Caco-2 (cell line): Measurements from ENCODE around the gene AGMO. TPM values are rescaled to one million over a fixed set of nuclear protein-coding genes. Genes with fewer than 3 reads are reported as not detected.

ENCODE experiments used
- BruUV-seq: library from RNA; stranded (reverse); fragments of 400-500 nt; replicated peaks from 2 replicates; lab custom pipeline; 2021; lab: Mats Ljungman, UMichigan
- CTCF ChIA-PET: fragments of 300-600 bp; sonication (Branson Sonifier 250); formaldehyde crosslinking; loops from one replicate; lab custom pipeline; 2022; ENCODE audit warnings: antibody characterized with exemption; lab: Charles Lee
- POLR2A ChIA-PET: fragments of 300-600 bp; sonication (Branson Sonifier 250); formaldehyde crosslinking; loops from one replicate; lab custom pipeline; 2022; ENCODE audit warnings: antibody characterized with exemption; lab: Charles Lee
- DNase-seq, 2 experiments: peaks; one replicate each; pipeline versions ENCODE4 v3.0.0 to v3.0.0-alpha.2; 2020 to 2022
- H3K27me3 ChIP-seq: replicated peaks from 2 replicates; pipeline ENCODE4 v1.6.0; 2011; ENCODE audit warnings: low read length; ENCODE audit not compliant: control insufficient read depth, insufficient read depth
- H3K36me3 ChIP-seq: 2 replicates; pipeline ENCODE4 v1.5.1; 2011; ENCODE audit warnings: low read length; ENCODE audit not compliant: control insufficient read depth, insufficient read depth
- H3K4me1 ChIP-seq: fragments of 250-450 bp; sonication (Bioruptor Pico); 2 replicates; pipeline ENCODE4 v1.5.1; 2020; ENCODE audit warnings: mild to moderate bottlenecking
- H3K4me3 ChIP-seq: 2 replicates; pipeline ENCODE4 v1.5.1; 2011; ENCODE audit warnings: low read depth, mild to moderate bottlenecking, control low read depth, low read length
- H3K9me3 ChIP-seq: fragments of 250-450 bp; sonication (Bioruptor Pico); 2 replicates; pipeline ENCODE4 v1.5.1; 2020; ENCODE audit warnings: mild to moderate bottlenecking, moderate library complexity
- H3K27ac Mint-ChIP-seq: one replicate; pipeline ENCODE4 v1.8.0; 2022; ENCODE audit warnings: mixed read lengths; ENCODE audit not compliant: unreplicated experiment
- H3K27me3 Mint-ChIP-seq: one replicate; pipeline ENCODE4 v1.8.0; 2022; ENCODE audit warnings: mixed read lengths; ENCODE audit not compliant: insufficient read depth, unreplicated experiment
- H3K36me3 Mint-ChIP-seq: one replicate; pipeline ENCODE4 v1.8.0; 2022; ENCODE audit warnings: mild to moderate bottlenecking, mixed read lengths; ENCODE audit not compliant: insufficient read depth, unreplicated experiment
- H3K4me1 Mint-ChIP-seq: one replicate; pipeline ENCODE4 v1.8.0; 2022; ENCODE audit warnings: low read depth, mixed read lengths; ENCODE audit not compliant: unreplicated experiment
- H3K4me3 Mint-ChIP-seq: one replicate; pipeline ENCODE4 v1.8.0; 2022; ENCODE audit warnings: mild to moderate bottlenecking, moderate library complexity, mixed read lengths; ENCODE audit not compliant: unreplicated experiment
- H3K9me3 Mint-ChIP-seq: one replicate; pipeline ENCODE4 v1.8.0; 2022; ENCODE audit warnings: mixed read lengths; ENCODE audit not compliant: unreplicated experiment
- intact Hi-C: fragments of 100-400 bp; cut with micrococcal nuclease; formaldehyde crosslinking; loops from one replicate; pipeline ENCODE4 v1.10.0; 2022; ENCODE audit not compliant: unreplicated experiment
- total RNA-seq: library from RNA; stranded (reverse); gene quantifications from 2 replicates; pipeline ENCODE4 v1.2.3, GENCODE V29; 2022
- TF ChIP-seq, protein P1 (sequence below), 2 experiments: fragments of 200-600 bp in 1 of 2; IDR thresholded peaks; 1 replicate in 1 of 2; 2 replicates in 1 of 2; pipeline versions ENCODE4 v1.5.1 to v1.8.0; 2011 to 2022; ENCODE audit warnings: antibody characterized with exemption in 1 of 2, control low read depth in 1 of 2, inconsistent platforms in 1 of 2, low read depth in 1 of 2, low read length in 1 of 2, mild to moderate bottlenecking in 1 of 2, moderate library complexity in 1 of 2; ENCODE audit not compliant: insufficient read depth in 1 of 2, severe bottlenecking in 1 of 2, unreplicated experiment in 1 of 2

The AGMO gene
- total RNA-seq, 1 experiment from 2014 or later = 0.16 TPM

GRCh38 chr7:15397922-15398760 lies 163.7 kb downstream of the AGMO start:
- H3K4me1 Mint-ChIP-seq = no peaks in the 10 kb centered on the region
- Histone ChIP-seq H3K4me1 (no peaks in the 10 kb centered on the region), H3K27me3 (no peaks in the 10 kb centered on the region), H3K36me3 (no peaks in the 10 kb centered on the region), H3K4me3 (no peak overlapping the region), H3K9me3 (peaks cover 4% of the 10 kb centered on the region; the same call in 1 of the 2 replicates)
- intact Hi-C loops = no loop called here
- ChIA-PET CTCF (no interaction called here), POLR2A (no interaction called here)
- no peaks in the 10 kb centered on the region for H3K36me3 Mint-ChIP-seq
- no peak overlapping the region for H3K27ac Mint-ChIP-seq
- TF ChIP-seq, protein P1, sequence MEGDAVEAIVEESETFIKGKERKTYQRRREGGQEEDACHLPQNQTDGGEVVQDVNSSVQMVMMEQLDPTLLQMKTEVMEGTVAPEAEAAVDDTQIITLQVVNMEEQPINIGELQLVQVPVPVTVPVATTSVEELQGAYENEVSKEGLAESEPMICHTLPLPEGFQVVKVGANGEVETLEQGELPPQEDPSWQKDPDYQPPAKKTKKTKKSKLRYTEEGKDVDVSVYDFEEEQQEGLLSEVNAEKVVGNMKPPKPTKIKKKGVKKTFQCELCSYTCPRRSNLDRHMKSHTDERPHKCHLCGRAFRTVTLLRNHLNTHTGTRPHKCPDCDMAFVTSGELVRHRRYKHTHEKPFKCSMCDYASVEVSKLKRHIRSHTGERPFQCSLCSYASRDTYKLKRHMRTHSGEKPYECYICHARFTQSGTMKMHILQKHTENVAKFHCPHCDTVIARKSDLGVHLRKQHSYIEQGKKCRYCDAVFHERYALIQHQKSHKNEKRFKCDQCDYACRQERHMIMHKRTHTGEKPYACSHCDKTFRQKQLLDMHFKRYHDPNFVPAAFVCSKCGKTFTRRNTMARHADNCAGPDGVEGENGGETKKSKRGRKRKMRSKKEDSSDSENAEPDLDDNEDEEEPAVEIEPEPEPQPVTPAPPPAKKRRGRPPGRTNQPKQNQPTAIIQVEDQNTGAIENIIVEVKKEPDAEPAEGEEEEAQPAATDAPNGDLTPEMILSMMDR (IDR thresholded peaks at IDR 0.05; ENCODE audit: insufficient read depth in 1 of 2, low read depth in 1 of 2, low read length in 1 of 2, severe bottlenecking in 1 of 2, unreplicated experiment in 1 of 2) = no peak
- no peak overlapping the region for H3K4me3 Mint-ChIP-seq
- DNase-seq = no peak
- peaks cover 3% of the 10 kb centered on the region for H3K27me3 Mint-ChIP-seq
- no TSS peak for BruUV-seq
- H3K9me3 Mint-ChIP-seq = peaks cover 18% of the 10 kb centered on the region

DNA sequence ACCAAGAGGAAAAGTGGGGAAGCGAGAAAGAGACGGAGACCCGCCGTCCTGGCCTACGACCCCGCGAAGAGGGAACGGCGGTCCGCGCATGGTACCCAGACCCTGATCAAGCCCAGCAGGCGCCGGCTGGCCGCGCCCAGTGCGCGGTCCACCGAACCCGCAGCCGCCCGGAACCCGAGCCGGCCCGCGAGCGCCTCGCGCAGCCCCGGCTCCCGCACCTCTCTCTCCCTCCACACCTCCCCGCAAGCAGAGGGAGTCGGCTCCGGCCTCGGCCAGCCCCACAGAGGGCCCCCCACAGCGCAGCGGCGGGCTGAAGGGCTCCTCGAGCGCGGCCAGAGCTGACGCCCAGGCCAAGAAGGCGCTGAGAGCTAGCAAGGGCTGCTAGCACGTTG lies 164.7 kb downstream of the AGMO start:
- TF ChIP-seq, protein P1 (IDR thresholded peaks at IDR 0.05; ENCODE audit: insufficient read depth in 1 of 2, low read depth in 1 of 2, low read length in 1 of 2, severe bottlenecking in 1 of 2, unreplicated experiment in 1 of 2) = no peak
- peaks cover 3% of the 10 kb centered on the region for H3K27me3 Mint-ChIP-seq
- Histone ChIP-seq H3K36me3 (no peaks in the 10 kb centered on the region), H3K27me3 (no peaks in the 10 kb centered on the region), H3K9me3 (peaks cover 4% of the 10 kb centered on the region; the same call in 1 of the 2 replicates), H3K4me1 (no peaks in the 10 kb centered on the region), H3K4me3 (no peak overlapping the region)
- intact Hi-C loops = no loop called here
- no peak overlapping the region for H3K27ac Mint-ChIP-seq
- ChIA-PET POLR2A (no interaction called here), CTCF (interaction anchor here (0.6 kb wide), 1 partner anchor 95 kb away, joined by 3 read pairs; no protein-coding TSS in a partner anchor)
- no peak overlapping the region for H3K4me3 Mint-ChIP-seq
- BruUV-seq = no TSS peak
- DNase-seq = no peak
- H3K4me1 Mint-ChIP-seq = no peaks in the 10 kb centered on the region
- H3K36me3 Mint-ChIP-seq = no peaks in the 10 kb centered on the region
- peaks cover 18% of the 10 kb centered on the region for H3K9me3 Mint-ChIP-seq

DNA sequence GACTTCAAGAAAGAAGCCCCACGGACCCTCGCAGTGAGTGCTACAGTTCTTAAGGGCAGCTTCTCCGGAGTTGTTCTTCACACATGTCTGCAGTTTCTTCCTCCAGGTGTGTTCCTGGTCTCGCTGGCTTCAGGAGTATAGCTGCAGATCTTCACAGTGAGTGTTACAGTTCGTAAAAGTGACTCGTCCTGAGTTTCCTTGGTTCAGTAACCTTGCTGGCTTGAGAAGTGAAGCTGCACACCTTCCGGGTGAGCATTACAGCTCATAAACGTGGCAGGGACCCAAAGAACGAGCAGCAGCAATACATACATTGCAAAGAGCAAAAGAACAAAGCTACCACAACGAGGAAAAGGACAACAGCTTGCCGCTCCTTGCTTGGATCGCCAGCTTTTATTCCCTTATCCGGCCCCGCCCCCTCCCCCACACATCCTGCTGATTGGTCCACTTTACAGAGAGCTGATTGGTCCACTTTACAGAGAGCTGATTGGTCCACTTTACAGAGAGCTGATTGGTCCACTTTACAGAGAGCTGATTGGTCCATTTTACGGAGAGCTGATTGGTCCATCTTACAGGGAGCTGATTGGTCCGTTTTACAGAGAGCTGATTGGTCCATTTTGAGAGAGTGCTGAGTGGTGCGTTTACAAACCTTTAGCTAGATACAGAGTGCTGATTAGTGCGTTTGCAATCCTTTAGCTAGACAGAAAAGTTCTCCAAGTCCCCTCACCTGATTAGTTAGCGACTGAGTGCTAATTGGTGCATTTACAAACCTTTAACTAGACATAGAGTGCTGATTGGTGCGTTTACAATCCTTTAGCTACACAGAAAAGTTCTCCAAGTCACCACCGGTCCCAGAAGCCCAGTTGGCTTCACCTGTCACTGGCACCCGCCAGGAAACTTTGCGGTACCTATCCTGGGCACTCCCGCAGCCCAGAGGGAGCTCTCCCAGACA lies 165.3 kb downstream of the AGMO start:
- intact Hi-C loops = no loop called here

More for the DNA sequence above, 165.3 kb downstream of the AGMO start:
- TF ChIP-seq, protein P1 (IDR thresholded peaks at IDR 0.05; ENCODE audit: insufficient read depth in 1 of 2, low read depth in 1 of 2, low read length in 1 of 2, severe bottlenecking in 1 of 2, unreplicated experiment in 1 of 2) = no peak
- ChIA-PET POLR2A (no interaction called here), CTCF (interaction anchor here (0.6 kb wide), 1 partner anchor 94 kb away, joined by 3 read pairs; no protein-coding TSS in a partner anchor)
- peaks cover 3% of the 10 kb centered on the region for H3K27me3 Mint-ChIP-seq
- H3K36me3 ChIP-seq = no peaks in the 10 kb centered on the region
- H3K9me3 ChIP-seq = peaks cover 4% of the 10 kb centered on the region; the same call in 1 of the 2 replicates
- H3K4me3 Mint-ChIP-seq = no peak overlapping the region
- no peaks in the 10 kb centered on the region for H3K4me1 ChIP-seq
- no peak overlapping the region for H3K27ac Mint-ChIP-seq
- H3K36me3 Mint-ChIP-seq = no peaks in the 10 kb centered on the region
- H3K27me3 ChIP-seq = no peaks in the 10 kb centered on the region
- no TSS peak for BruUV-seq
- no peak overlapping the region for H3K4me3 ChIP-seq
- peaks cover 18% of the 10 kb centered on the region for H3K9me3 Mint-ChIP-seq
- DNase-seq = no peak
- no peaks in the 10 kb centered on the region for H3K4me1 Mint-ChIP-seq
